MM.1S (cell line): ENCODE results near the gene BORCS8.
A peak's percentile ranks its signal among the peaks of the same experiment; 100 is the strongest.

Experiments used
- DNase-seq: peaks from one replicate; pipeline ENCODE4 v3.0.0-alpha.2; 2015
- H2AFZ ChIP-seq: fragments of 300-600 bp; sonication (generic); 2 replicates; pipeline ENCODE4 v1.6.0; 2016; ENCODE audit warnings: antibody characterized with exemption, low read length
- H3F3A ChIP-seq: fragments of 300-600 bp; sonication (generic); 2 replicates; pipeline ENCODE4 v1.6.1; 2016; ENCODE audit warnings: mild to moderate bottlenecking, antibody characterized with exemption, low read length, moderate library complexity, mixed read lengths; ENCODE audit not compliant: insufficient read depth
- H3K27ac ChIP-seq: fragments of 300-600 bp; sonication (generic); 2 replicates; pipeline ENCODE4 v1.5.1; 2016; ENCODE audit warnings: mild to moderate bottlenecking, low read length
- H3K27me3 ChIP-seq: fragments of 300-600 bp; sonication (generic); replicated peaks from 2 replicates; pipeline ENCODE4 v1.6.0; 2016; ENCODE audit warnings: low read length; ENCODE audit not compliant: insufficient read depth
- H3K36me3 ChIP-seq: fragments of 300-600 bp; sonication (generic); replicated peaks from 2 replicates; pipeline ENCODE4 v1.6.1; 2016; ENCODE audit warnings: mild to moderate bottlenecking, low read length, mixed read lengths; ENCODE audit not compliant: insufficient read depth
- H3K4me1 ChIP-seq: fragments of 300-600 bp; sonication (generic); 2 replicates; pipeline ENCODE4 v1.6.1; 2016; ENCODE audit warnings: low read length, mixed read lengths
- H3K4me2 ChIP-seq: fragments of 300-600 bp; sonication (generic); 2 replicates; pipeline ENCODE4 v1.6.0; 2016; ENCODE audit warnings: low read depth, low read length
- H3K4me3 ChIP-seq: fragments of 300-600 bp; sonication (generic); 2 replicates; pipeline ENCODE4 v1.5.1; 2016; ENCODE audit warnings: low read length, mixed read lengths
- H3K79me2 ChIP-seq: fragments of 300-600 bp; sonication (generic); 2 replicates; pipeline ENCODE4 v1.6.1; 2016; ENCODE audit warnings: mixed run types, low read length, mixed read lengths
- H3K9ac ChIP-seq: fragments of 300-600 bp; sonication (generic); 2 replicates; pipeline ENCODE4 v1.6.1; 2016; ENCODE audit warnings: low read length, mixed read lengths
- H3K9me2 ChIP-seq: fragments of 300-600 bp; sonication (generic); replicated peaks from 2 replicates; pipeline ENCODE4 v1.6.1; 2016; ENCODE audit warnings: mild to moderate bottlenecking, low read length, mixed read lengths; ENCODE audit not compliant: insufficient read depth
- H3K9me3 ChIP-seq: fragments of 300-600 bp; sonication (generic); replicated peaks from 2 replicates; pipeline ENCODE4 v1.6.1; 2016; ENCODE audit warnings: mild to moderate bottlenecking, low read length, mixed read lengths; ENCODE audit not compliant: insufficient read depth
- H4K20me1 ChIP-seq: fragments of 300-600 bp; sonication (generic); 2 replicates; pipeline ENCODE4 v1.6.1; 2016; ENCODE audit warnings: mild to moderate bottlenecking, low read length, moderate library complexity, mixed read lengths; ENCODE audit not compliant: insufficient read depth
- CTCF ChIP-seq: fragments of 300-600 bp; sonication (generic); IDR thresholded peaks from 2 replicates; pipeline ENCODE4 v1.5.1; 2016; ENCODE audit warnings: antibody characterized with exemption, low read length, mixed read lengths
- EZH2 ChIP-seq: fragments of 300-600 bp; sonication (generic); optimal IDR thresholded peaks from 2 replicates; pipeline ENCODE3; 2017; ENCODE audit warnings: low read depth, mild to moderate bottlenecking, antibody characterized with exemption, low read length, mixed read lengths
- EZH2phosphoT487 ChIP-seq: fragments of 300-600 bp; sonication (generic); IDR thresholded peaks from 2 replicates; pipeline ENCODE4 v1.6.1; 2018; ENCODE audit warnings: antibody characterized with exemption, low read length

The BORCS8 gene

GRCh38 chr19:19191768-19192077 is 229 bp downstream of the BORCS8 start:
- peak overlapping the region; percentile 79 for H2AFZ ChIP-seq
- H3K27ac ChIP-seq: peak overlapping the region; percentile 83; the same call in 1 of the 2 replicates

GRCh38 chr19:19186742-19187141 is 5.2 kb downstream of the BORCS8 start:
- 0 out of 2 replicates have a peak, but pooled peaks cover 3% of the 10 kb centered on the region for H3F3A ChIP-seq
- DNase-seq: no peak
- H3K27me3 ChIP-seq: no peaks in the 10 kb centered on the region
- H3K36me3 ChIP-seq: no peaks in the 10 kb centered on the region
- H3K27ac ChIP-seq: no peak overlapping the region
- no peaks in the 10 kb centered on the region; the same call in 1 of the 2 replicates for H4K20me1 ChIP-seq
- no peak for TF ChIP-seq EZH2phosphoT487
- TF ChIP-seq CTCF: no peak
- TF ChIP-seq EZH2: no peak
- no peak overlapping the region for H2AFZ ChIP-seq
- no peaks in the 10 kb centered on the region for H3K9me3 ChIP-seq
- peaks cover 32% of the 10 kb centered on the region for H3K79me2 ChIP-seq
- no peaks in the 10 kb centered on the region for H3K9me2 ChIP-seq
- H3K4me1 ChIP-seq: peaks cover 8% of the 10 kb centered on the region; the same call in 1 of the 2 replicates
- H3K4me2 ChIP-seq: no peak overlapping the region
- no peak overlapping the region for H3K4me3 ChIP-seq
- H3K9ac ChIP-seq: no peak overlapping the region

More at GRCh38 chr19:19191768-19192077, 229 bp downstream of the BORCS8 start:
- no peak for TF ChIP-seq EZH2
- no peak for TF ChIP-seq EZH2phosphoT487
- no peak for TF ChIP-seq CTCF
- no peaks in the 10 kb centered on the region; the same call in 1 of the 2 replicates for H4K20me1 ChIP-seq
- no peaks in the 10 kb centered on the region for H3K36me3 ChIP-seq
- peaks cover 38% of the 10 kb centered on the region for H3K79me2 ChIP-seq
- no peaks in the 10 kb centered on the region for H3K27me3 ChIP-seq
- H3K9me2 ChIP-seq: no peaks in the 10 kb centered on the region
- H3K4me3 ChIP-seq: peak overlapping the region; percentile 76
- no peaks in the 10 kb centered on the region for H3K9me3 ChIP-seq
- H3K4me1 ChIP-seq: peaks cover 15% of the 10 kb centered on the region; the same call in 1 of the 2 replicates
- H3K4me2 ChIP-seq: peak overlapping the region; percentile 79; the same call in 1 of the 2 replicates
- 0 out of 2 replicates have a peak, but pooled peaks cover 8% of the 10 kb centered on the region for H3F3A ChIP-seq
- no peak for DNase-seq
- peak overlapping the region; percentile 91 for H3K9ac ChIP-seq

- Histone ChIP-seq H3K9ac (no peak overlapping the region), H3K9me3 (no peaks in the 10 kb centered on the region), H3K9me2 (no peaks in the 10 kb centered on the region), H3K27me3 (no peaks in the 10 kb centered on the region), H3K4me1 (peaks cover 6% of the 10 kb centered on the region; the same call in 1 of the 2 replicates), H3K36me3 (no peaks in the 10 kb centered on the region), H3F3A (no peaks in the 10 kb centered on the region), H4K20me1 (no peaks in the 10 kb centered on the region; the same call in 1 of the 2 replicates), H2AFZ (no peak overlapping the region), H3K27ac (no peak overlapping the region), H3K4me2 (no peak overlapping the region), H3K79me2 (peaks cover 26% of the 10 kb centered on the region), H3K4me3 (no peak overlapping the region)
- DNase-seq: peak; percentile 63
- TF ChIP-seq EZH2phosphoT487: no peak
- TF ChIP-seq EZH2: no peak
- TF ChIP-seq CTCF: peak; percentile 84
These were observed 5.9 kb downstream of the BORCS8 start for GRCh38 chr19:19185853-19186740.
